ENCODE measurements around the gene ENPP5. TPM values are rescaled to one million over a fixed set of nuclear protein-coding genes. Genes with fewer than 3 reads are reported as not detected.

The ENPP5 gene
- total RNA-seq, 4 donors from 2014 or later, result 0.47 to 2.6 (median 1.3) TPM

GRCh38 chr6:46201702-46202101, 30.9 kb upstream of the ENPP5 start:
- no peak overlapping the region for H3K4me3 ChIP-seq
- H3K27ac ChIP-seq, result no peak overlapping the region
- ATAC-seq, result no peak
- no peaks in the 10 kb centered on the region for H3K36me3 ChIP-seq
- no peaks in the 10 kb centered on the region for H3K9me3 ChIP-seq
- no peak for TF ChIP-seq POLR2A (IDR thresholded peaks at IDR 0.05)
- TF ChIP-seq EP300 (IDR thresholded peaks at IDR 0.05), result no peak
- TF ChIP-seq POLR2AphosphoS5 (IDR thresholded peaks at IDR 0.05), result no peak
- no peak for TF ChIP-seq CTCF (IDR thresholded peaks at IDR 0.05)
- no peaks in the 10 kb centered on the region for H3K27me3 ChIP-seq
- H3K4me1 ChIP-seq, result no peaks in the 10 kb centered on the region
- 80 to 86% methylated on average over 3 to 4 of the region's 4 CpGs for WGBS, 2 donors (ENCODE audit: low coverage in 1 of 2)

DNA sequence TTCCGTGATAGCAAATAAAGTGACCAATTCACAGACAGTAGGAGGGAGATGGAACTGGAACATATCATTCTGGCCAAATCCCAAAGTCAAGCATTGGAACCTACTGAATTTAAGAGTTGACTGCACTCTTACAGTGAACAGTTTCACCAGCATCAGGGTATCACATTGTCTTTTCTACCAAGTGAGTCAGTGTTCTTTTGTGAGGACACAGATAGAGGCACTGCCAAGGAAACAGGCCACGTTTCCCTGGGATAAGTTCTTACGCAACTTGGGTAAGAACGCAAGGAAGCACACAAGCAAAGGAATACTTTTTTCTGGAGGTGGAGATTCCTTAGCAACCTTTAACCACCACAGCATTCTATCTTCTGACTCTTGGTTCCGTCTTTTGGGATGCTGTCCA, 28.6 kb upstream of the ENPP5 start:
- WGBS, 2 donors (ENCODE audit: low coverage in 1 of 2), result 69 to 92% methylated on average over 5 of the region's 5 CpGs
- H3K36me3 ChIP-seq, result no peaks in the 10 kb centered on the region
- ATAC-seq, result no peak
- TF ChIP-seq EP300 (IDR thresholded peaks at IDR 0.05), result no peak
- no peak for TF ChIP-seq POLR2AphosphoS5 (IDR thresholded peaks at IDR 0.05)
- TF ChIP-seq POLR2A (IDR thresholded peaks at IDR 0.05), result no peak
- no peak for TF ChIP-seq CTCF (IDR thresholded peaks at IDR 0.05)
- H3K4me3 ChIP-seq, result no peak overlapping the region
- H3K9me3 ChIP-seq, result no peaks in the 10 kb centered on the region
- H3K27ac ChIP-seq, result no peak overlapping the region
- no peaks in the 10 kb centered on the region for H3K4me1 ChIP-seq
- no peaks in the 10 kb centered on the region for H3K27me3 ChIP-seq

GRCh38 chr6:46191961-46192360, 21.2 kb upstream of the ENPP5 start:
- no peaks in the 10 kb centered on the region for H3K36me3 ChIP-seq
- H3K4me1 ChIP-seq, result peaks cover 0 to 2% (median 0%) of the 10 kb centered on the region in 3 donors
- no peaks in the 10 kb centered on the region for H3K27me3 ChIP-seq
- 58 to 63% methylated on average over 1 of the region's 1 CpG for WGBS, 2 donors (ENCODE audit: low coverage in 1 of 2)
- H3K4me3 ChIP-seq, result no peak overlapping the region
- TF ChIP-seq CTCF (IDR thresholded peaks at IDR 0.05), result no peak
- no peak for TF ChIP-seq EP300 (IDR thresholded peaks at IDR 0.05)
- TF ChIP-seq POLR2A (IDR thresholded peaks at IDR 0.05), result no peak
- no peak for TF ChIP-seq POLR2AphosphoS5 (IDR thresholded peaks at IDR 0.05)
- ATAC-seq, result no peak
- no peaks in the 10 kb centered on the region for H3K9me3 ChIP-seq
- H3K27ac ChIP-seq, result no peak overlapping the region

- Histone ChIP-seq H3K27ac (no peak overlapping the region), H3K4me1 (peaks cover 0 to 10% (median 0%) of the 10 kb centered on the region in 3 donors), H3K4me3 (no peak overlapping the region), H3K27me3 (no peaks in the 10 kb centered on the region), H3K36me3 (no peaks in the 10 kb centered on the region), H3K9me3 (no peaks in the 10 kb centered on the region)
- TF ChIP-seq CTCF (IDR thresholded peaks at IDR 0.05), result no peak
- TF ChIP-seq POLR2AphosphoS5 (IDR thresholded peaks at IDR 0.05), result no peak
- no peak for TF ChIP-seq POLR2A (IDR thresholded peaks at IDR 0.05)
- TF ChIP-seq EP300 (IDR thresholded peaks at IDR 0.05), result no peak
- no peak for ATAC-seq
- 40 to 83% methylated on average over 1 to 3 of the region's 4 CpGs for WGBS, 2 donors (ENCODE audit: low coverage in 1 of 2)
These were observed 20.1 kb upstream of the ENPP5 start for GRCh38 chr6:46190889-46191288.

GRCh38 chr6:46189726-46190125, 18.9 kb upstream of the ENPP5 start:
- Histone ChIP-seq H3K27ac (no peak overlapping the region), H3K4me1 (peaks cover 0 to 10% (median 0%) of the 10 kb centered on the region in 3 donors), H3K36me3 (no peaks in the 10 kb centered on the region), H3K4me3 (no peak overlapping the region), H3K27me3 (no peaks in the 10 kb centered on the region), H3K9me3 (no peaks in the 10 kb centered on the region)
- TF ChIP-seq EP300 (IDR thresholded peaks at IDR 0.05) (no peak), CTCF (IDR thresholded peaks at IDR 0.05) (no peak), POLR2AphosphoS5 (IDR thresholded peaks at IDR 0.05) (no peak), POLR2A (IDR thresholded peaks at IDR 0.05) (no peak)
- ATAC-seq, result no peak
- 92 to 100% methylated on average over 2 to 4 of the region's 4 CpGs for WGBS, 2 donors (ENCODE audit: low coverage in 1 of 2)

All from gastroesophageal sphincter (tissue), 4 donors.